Vagina (tissue), 2 donors: ENCODE data around the gene TMEM170A.

Source experiments
- POLR2A ChIP-seq, 2 donors: fragments of 450-650 bp; IDR thresholded peaks; one replicate each; pipeline ENCODE4 v1.6.1; 2017; ENCODE audit warnings: antibody characterized with exemption in 2 of 2, mild to moderate bottlenecking in 2 of 2, moderate library complexity in 2 of 2
- POLR2AphosphoS5 ChIP-seq, 2 donors: sonication (generic); formaldehyde crosslinking; IDR thresholded peaks; one replicate each; pipeline ENCODE4 v1.9.0; 2017; ENCODE audit warnings: antibody characterized with exemption in 2 of 2, mild to moderate bottlenecking in 2 of 2, low read depth in 1 of 2; ENCODE audit not compliant: insufficient read depth in 1 of 2
- TF ChIP-seq, protein P1 (sequence below), 3 experiments: fragments of 450-650 bp in 2 of 3; fragments of 200-600 bp in 1 of 3; sonication (generic) in 1 of 3; IDR thresholded peaks; one replicate each; pipeline ENCODE4 v1.5.1; 2017 to 2019; ENCODE audit warnings: antibody characterized with exemption in 3 of 3, mild to moderate bottlenecking in 2 of 3, moderate library complexity in 2 of 3

DNA sequence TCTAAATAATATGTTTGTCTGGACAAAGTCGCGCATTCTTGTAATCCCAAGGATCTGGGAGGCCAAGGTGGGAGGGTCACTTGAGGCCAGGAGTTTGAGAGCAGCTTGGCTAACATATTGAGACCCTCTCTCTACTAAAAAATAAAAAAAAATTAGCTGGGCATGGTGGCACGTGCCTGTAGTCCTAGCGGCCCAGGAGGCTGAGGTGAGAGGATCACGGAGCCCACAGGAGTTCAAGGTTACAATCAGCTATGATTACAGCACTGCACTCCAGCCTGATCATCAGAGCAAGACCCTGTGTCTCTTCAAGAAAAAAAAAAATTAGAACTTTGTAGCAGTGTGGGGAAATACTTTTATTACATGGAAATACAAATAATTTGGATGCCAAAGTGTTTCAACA lies 36.9 kb upstream of the TMEM170A start:
- TF ChIP-seq POLR2AphosphoS5 (IDR thresholded peaks at IDR 0.05; ENCODE audit: insufficient read depth in 1 of 2, low read depth in 1 of 2) (no peak), POLR2A (IDR thresholded peaks at IDR 0.05) (no peak)
- TF ChIP-seq, protein P1, sequence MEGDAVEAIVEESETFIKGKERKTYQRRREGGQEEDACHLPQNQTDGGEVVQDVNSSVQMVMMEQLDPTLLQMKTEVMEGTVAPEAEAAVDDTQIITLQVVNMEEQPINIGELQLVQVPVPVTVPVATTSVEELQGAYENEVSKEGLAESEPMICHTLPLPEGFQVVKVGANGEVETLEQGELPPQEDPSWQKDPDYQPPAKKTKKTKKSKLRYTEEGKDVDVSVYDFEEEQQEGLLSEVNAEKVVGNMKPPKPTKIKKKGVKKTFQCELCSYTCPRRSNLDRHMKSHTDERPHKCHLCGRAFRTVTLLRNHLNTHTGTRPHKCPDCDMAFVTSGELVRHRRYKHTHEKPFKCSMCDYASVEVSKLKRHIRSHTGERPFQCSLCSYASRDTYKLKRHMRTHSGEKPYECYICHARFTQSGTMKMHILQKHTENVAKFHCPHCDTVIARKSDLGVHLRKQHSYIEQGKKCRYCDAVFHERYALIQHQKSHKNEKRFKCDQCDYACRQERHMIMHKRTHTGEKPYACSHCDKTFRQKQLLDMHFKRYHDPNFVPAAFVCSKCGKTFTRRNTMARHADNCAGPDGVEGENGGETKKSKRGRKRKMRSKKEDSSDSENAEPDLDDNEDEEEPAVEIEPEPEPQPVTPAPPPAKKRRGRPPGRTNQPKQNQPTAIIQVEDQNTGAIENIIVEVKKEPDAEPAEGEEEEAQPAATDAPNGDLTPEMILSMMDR (IDR thresholded peaks at IDR 0.05): no peak
